Heart left ventricle (tissue), 13 donors: ENCODE results near the gene HGS.

ENCODE experiments used
- POLR2A ChIP-seq, 2 donors: fragments of 450-650 bp; IDR thresholded peaks; one replicate each; pipeline ENCODE4 v1.6.1; 2017; ENCODE audit warnings: antibody characterized with exemption in 2 of 2, mild to moderate bottlenecking in 2 of 2, moderate library complexity in 2 of 2
- TF ChIP-seq, protein P1 (sequence below), 12 donors: fragments of 200-600 bp; sonication (generic) in 4 of 12; IDR thresholded peaks; one replicate each; pipeline versions ENCODE4 v1.5.0 to v1.8.0; 2018 to 2022; ENCODE audit warnings: antibody characterized with exemption in 12 of 12, mild to moderate bottlenecking in 5 of 12
- donor health status: ischemic (EF 13 %, LVEDD 7.1; RV severe dilation, severe dysfunction).
- donor health status: DM: no; HTN: yes; CAD: no.
- donor health status: DM: no; HTN: no; CAD: no.
- donor health status: ischemic (EF 25% LVEDD 6.9; RV normal size, moderate dysfunction).
- donor health status: ischemic (EF 25% LVEDD 5.7; RV mildly dilated, moderate dysfunction).
- donor health status: ischemic (EF 35%, LVEDD 5.7; RV mildly dilated, moderate dysfunction).
- donor health status: nonischemic (EF 11% LVEDD 7.7; RV severe dilation, severe dysfunction).
- donor health status: DM: yes; HTN: yes; CAD: no.
- donor health status: PGD.
- donor health status: ischemic (EF 29% LVEDD 5.4; RV normal size, mild dysfunction).
- donor health status: nonischemic (EF 23%, LVEDD 6.1; RV moderate dilation, normal function).

DNA sequence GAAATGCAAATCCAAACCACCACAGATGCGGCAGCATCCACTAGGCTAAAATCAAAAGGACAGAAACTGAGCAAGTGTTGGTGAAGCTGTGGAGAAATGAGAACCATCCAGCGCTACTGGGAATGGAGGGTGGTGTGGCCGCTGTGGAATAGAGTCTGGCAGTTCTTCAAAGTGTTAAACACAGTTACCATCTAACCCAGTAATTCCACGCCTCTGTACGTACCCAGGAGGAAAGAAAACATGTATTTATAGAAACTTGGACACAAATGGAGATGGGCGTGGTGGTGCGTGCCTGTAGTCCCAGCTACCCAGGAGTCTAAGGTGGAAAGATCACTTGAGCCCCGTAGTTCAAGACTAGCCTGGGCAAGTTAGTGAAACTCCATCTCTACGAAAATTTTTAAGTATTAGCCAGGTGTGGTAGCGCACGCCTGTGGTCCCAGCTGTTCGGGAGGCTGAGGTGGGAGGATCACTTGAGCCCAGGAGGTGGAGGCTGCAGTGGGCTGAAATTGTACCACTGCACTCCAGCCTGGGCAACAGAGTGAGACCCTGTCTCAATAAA lies 39.9 kb downstream of the HGS start:
- TF ChIP-seq, protein P1, sequence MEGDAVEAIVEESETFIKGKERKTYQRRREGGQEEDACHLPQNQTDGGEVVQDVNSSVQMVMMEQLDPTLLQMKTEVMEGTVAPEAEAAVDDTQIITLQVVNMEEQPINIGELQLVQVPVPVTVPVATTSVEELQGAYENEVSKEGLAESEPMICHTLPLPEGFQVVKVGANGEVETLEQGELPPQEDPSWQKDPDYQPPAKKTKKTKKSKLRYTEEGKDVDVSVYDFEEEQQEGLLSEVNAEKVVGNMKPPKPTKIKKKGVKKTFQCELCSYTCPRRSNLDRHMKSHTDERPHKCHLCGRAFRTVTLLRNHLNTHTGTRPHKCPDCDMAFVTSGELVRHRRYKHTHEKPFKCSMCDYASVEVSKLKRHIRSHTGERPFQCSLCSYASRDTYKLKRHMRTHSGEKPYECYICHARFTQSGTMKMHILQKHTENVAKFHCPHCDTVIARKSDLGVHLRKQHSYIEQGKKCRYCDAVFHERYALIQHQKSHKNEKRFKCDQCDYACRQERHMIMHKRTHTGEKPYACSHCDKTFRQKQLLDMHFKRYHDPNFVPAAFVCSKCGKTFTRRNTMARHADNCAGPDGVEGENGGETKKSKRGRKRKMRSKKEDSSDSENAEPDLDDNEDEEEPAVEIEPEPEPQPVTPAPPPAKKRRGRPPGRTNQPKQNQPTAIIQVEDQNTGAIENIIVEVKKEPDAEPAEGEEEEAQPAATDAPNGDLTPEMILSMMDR (IDR thresholded peaks at IDR 0.05), result no peak
- no peak for TF ChIP-seq POLR2A (IDR thresholded peaks at IDR 0.05)
